HG02678 (cell line): Measurements from ENCODE around the gene MICAL3.
A peak's percentile ranks its signal among the peaks of the same experiment; 100 is the strongest.
"Not testable (repeated sequence)": the region's sequence is repeated elsewhere in the genome, so short reads cannot be mapped to it uniquely, and the experiment has no call there.

Experiments
- ATAC-seq: cut with Tn5 transposase; IDR thresholded peaks from one replicate; pipeline ENCODE4 v1.9.1; 2021; ENCODE audit warnings: mild to moderate bottlenecking, moderate library complexity; ENCODE audit not compliant: unreplicated experiment

The MICAL3 gene

GRCh38 chr22:18034076-18034475 is 9.7 kb upstream of the MICAL3 start:
- ATAC-seq, result no peak

- no peak for ATAC-seq
These were observed 9.0 kb upstream of the MICAL3 start for GRCh38 chr22:18033204-18033998.

GRCh38 chr22:18032455-18033101 is 8.2 kb upstream of the MICAL3 start:
- ATAC-seq, result no peak

- ATAC-seq, result no peak
These were observed 7.5 kb upstream of the MICAL3 start for GRCh38 chr22:18031695-18032454.

- no peak for ATAC-seq
These were observed 5.4 kb upstream of the MICAL3 start for GRCh38 chr22:18029686-18030267.

GRCh38 chr22:18028817-18029527 is 4.6 kb upstream of the MICAL3 start:
- ATAC-seq, result peak; percentile 62

- not testable (repeated sequence) for ATAC-seq
These were observed 1.5 kb upstream of the MICAL3 start for GRCh38 chr22:18025898-18026297.

- no peak for ATAC-seq
These were observed 777 bp upstream of the MICAL3 start for GRCh38 chr22:18024956-18025720.

GRCh38 chr22:18023509-18024275 is 669 bp downstream of the MICAL3 start:
- ATAC-seq, result peak; percentile 18

- no peak for ATAC-seq
These were observed 1.5 kb downstream of the MICAL3 start for GRCh38 chr22:18022876-18023275.

GRCh38 chr22:18021431-18021830 is 2.9 kb downstream of the MICAL3 start:
- ATAC-seq, result no peak

- ATAC-seq, result not testable (repeated sequence)
These were observed 3.6 kb downstream of the MICAL3 start for GRCh38 chr22:18020743-18021142.

- no peak for ATAC-seq
These were observed 10.4 kb downstream of the MICAL3 start for GRCh38 chr22:18013947-18014346.

GRCh38 chr22:18013436-18013835 is 10.9 kb downstream of the MICAL3 start:
- ATAC-seq, result no peak

GRCh38 chr22:18012531-18012930 is 11.8 kb downstream of the MICAL3 start:
- no peak for ATAC-seq

- ATAC-seq, result no peak
These were observed 14.1 kb downstream of the MICAL3 start for GRCh38 chr22:18010266-18010665.

GRCh38 chr22:18008136-18008535 is 16.2 kb downstream of the MICAL3 start:
- no peak for ATAC-seq

- no peak for ATAC-seq
These were observed 19.0 kb downstream of the MICAL3 start for GRCh38 chr22:18005201-18005926.
